Lung (tissue), 12 donors: ENCODE results near the gene CACNA1H. TPM values are rescaled to one million over a fixed set of nuclear protein-coding genes. Genes with fewer than 3 reads are reported as not detected.

ENCODE experiments used
- ATAC-seq: fragments of 200-7000 bp; cut with Tn5 transposase; one replicate; pipeline ENCODE4 v1.9.1; 2020; ENCODE audit warnings: moderate number of reproducible peaks; ENCODE audit not compliant: insufficient read depth, low FRiP score
- DNase-seq, 3 donors: peaks; one replicate each; pipeline ENCODE4 v3.0.0-alpha.2; 2013 to 2017
- H3K27ac ChIP-seq, 2 donors: one replicate each; pipeline ENCODE4 v1.5.1; 2013; ENCODE audit warnings: mild to moderate bottlenecking in 2 of 2, moderate library complexity in 2 of 2, control low read depth in 1 of 2, inconsistent platforms in 1 of 2, low read depth in 1 of 2, low read length in 1 of 2
- H3K27me3 ChIP-seq, 3 donors: one replicate each; pipeline ENCODE4 v1.5.1; 2013; ENCODE audit warnings: low read length in 2 of 3; ENCODE audit not compliant: control insufficient read depth in 3 of 3, insufficient read depth in 3 of 3
- H3K36me3 ChIP-seq, 4 donors: one replicate each; pipeline ENCODE4 v1.5.1; 2013; ENCODE audit warnings: low read length in 4 of 4, mild to moderate bottlenecking in 1 of 4, moderate library complexity in 1 of 4; ENCODE audit not compliant: control insufficient read depth in 4 of 4, insufficient read depth in 4 of 4
- H3K4me1 ChIP-seq, 5 donors: one replicate each; pipeline ENCODE4 v1.5.1; 2013; ENCODE audit warnings: low read length in 5 of 5, mild to moderate bottlenecking in 2 of 5, moderate library complexity in 1 of 5; ENCODE audit not compliant: control insufficient read depth in 5 of 5, insufficient read depth in 5 of 5
- H3K4me3 ChIP-seq: one replicate; pipeline ENCODE4 v1.5.1; 2013; ENCODE audit warnings: mild to moderate bottlenecking, control low read depth, moderate library complexity
- H3K9ac ChIP-seq, 2 donors: one replicate each; pipeline ENCODE4 v1.5.1; 2013; ENCODE audit warnings: low read length in 2 of 2, control low read depth in 1 of 2; ENCODE audit not compliant: insufficient read depth in 1 of 2
- H3K9me3 ChIP-seq, 4 donors: one replicate each; pipeline ENCODE4 v1.5.1; 2013; ENCODE audit warnings: low read length in 3 of 4, mild to moderate bottlenecking in 1 of 4, moderate library complexity in 1 of 4; ENCODE audit not compliant: control insufficient read depth in 4 of 4, insufficient read depth in 3 of 4
- CTCF ChIP-seq: IDR thresholded peaks from 2 replicates; pipeline ENCODE4 v1.5.1; 2012; ENCODE audit warnings: mild to moderate bottlenecking; ENCODE audit errors: control extremely low read depth, extremely low read depth
- WGBS, 2 donors: extraction: QIAGEN DNeasy Blood & Tissue Kit; methylation state at CpG; one replicate each; pipeline ENCODE4 v1.1.7; 2013; 5-methylcytosine and 5-hydroxymethylcytosine counted together
- polyA plus RNA-seq, 2 donors: library from polyadenylated mRNA; stranded (reverse); fragments of 200-250 nt; gene quantifications; one replicate each; pipeline ENCODE4 v1.2.1, GENCODE V29; 2013
- total RNA-seq, 2 donors: library from RNA; depleted of rRNA in 1 of 2; stranded (reverse); fragments of >200 nt in 1 of 2; gene quantifications; one replicate each; pipeline ENCODE4 v1.2.1, GENCODE V29; 2014 to 2021
- donor health status: control.
- donor health status: control.
- donor health status: Bipolar disorder and iron deficiency.
- donor health status: healthy.
- donor health status: DM: yes; HTN: yes; CAD: no.

CACNA1H gene
- total and polyA plus RNA-seq, 4 donors, result 5.0 to 10.3 (median 6.7) TPM

- H3K9ac ChIP-seq, result no peak overlapping the region
- peaks cover 6 to 34% (median 14%) of the 10 kb centered on the region in 3 donors for H3K27me3 ChIP-seq
- H3K4me1 ChIP-seq, result peaks cover 0 to 4% (median 0%) of the 10 kb centered on the region in 5 donors
- peaks cover 0 to 4% (median 0%) of the 10 kb centered on the region in 4 donors for H3K9me3 ChIP-seq
- H3K4me3 ChIP-seq, result no peak overlapping the region
- H3K27ac ChIP-seq, result no peak overlapping the region
- DNase-seq (no peak), ATAC-seq (no peak)
- H3K36me3 ChIP-seq, result no peaks in the 10 kb centered on the region
- no peak for TF ChIP-seq CTCF
- WGBS, 2 donors, result 80 to 86% methylated on average over 22 of the region's 22 CpGs
Measured at GRCh38 chr16:1256874-1257322, 104.0 kb downstream of the CACNA1H start.

- Histone ChIP-seq H3K27ac (no peak overlapping the region), H3K4me3 (no peak overlapping the region), H3K4me1 (peaks cover 0 to 4% (median 0%) of the 10 kb centered on the region in 5 donors), H3K9me3 (peaks cover 0 to 4% (median 0%) of the 10 kb centered on the region in 4 donors), H3K9ac (no peak overlapping the region), H3K27me3 (peaks cover 6 to 40% (median 17%) of the 10 kb centered on the region in 3 donors), H3K36me3 (no peaks in the 10 kb centered on the region)
- ATAC-seq (no peak), DNase-seq (no peak)
- TF ChIP-seq CTCF, result no peak
- WGBS, 2 donors, result 76 to 79% methylated on average over 34 of the region's 34 CpGs
Measured at GRCh38 chr16:1257561-1258224, 104.8 kb downstream of the CACNA1H start.

GRCh38 chr16:1258225-1258600 is 105.3 kb downstream of the CACNA1H start:
- Histone ChIP-seq H3K4me1 (peaks cover 0 to 4% (median 0%) of the 10 kb centered on the region in 5 donors), H3K4me3 (no peak overlapping the region), H3K27ac (no peak overlapping the region), H3K27me3 (peaks cover 6 to 40% (median 17%) of the 10 kb centered on the region in 3 donors), H3K9ac (no peak overlapping the region), H3K36me3 (no peaks in the 10 kb centered on the region), H3K9me3 (peaks cover 0 to 4% (median 0%) of the 10 kb centered on the region in 4 donors)
- ATAC-seq, result no peak
- WGBS, 2 donors, result 70 to 75% methylated on average over 12 of the region's 12 CpGs
- TF ChIP-seq CTCF, result no peak
- DNase-seq, result no peak
